GM19397 (cell line): ENCODE measurements around the gene KRTAP1-1.
"Not testable (repeated sequence)": the region's sequence is repeated elsewhere in the genome, so short reads cannot be mapped to it uniquely, and the experiment has no call there.

Experiments used
- ATAC-seq: cut with Tn5 transposase; IDR thresholded peaks from one replicate; pipeline ENCODE4 v1.9.1; 2021; ENCODE audit warnings: mild to moderate bottlenecking, moderate library complexity; ENCODE audit not compliant: unreplicated experiment

Gene KRTAP1-1

DNA sequence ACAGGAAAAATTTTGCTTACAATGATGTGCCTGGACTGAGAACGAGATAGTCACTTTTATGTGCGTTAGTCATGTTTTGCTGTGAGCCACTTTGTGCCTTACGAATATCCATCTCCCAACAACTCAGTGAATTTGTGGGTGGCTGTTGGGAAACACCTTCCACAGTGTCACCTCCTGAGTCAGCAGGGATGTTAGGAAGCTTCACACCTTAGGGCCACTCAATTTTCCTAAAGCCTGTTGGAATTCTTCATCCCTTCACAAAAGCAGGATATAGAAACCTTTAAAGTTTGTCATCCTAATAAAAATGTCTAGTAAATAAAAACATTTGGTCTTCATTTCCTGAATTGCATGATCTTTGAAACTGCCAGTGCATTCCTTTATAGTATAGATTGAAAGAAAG is 28.1 kb downstream of the KRTAP1-1 start:
- no peak for ATAC-seq

GRCh38 chr17:41012326-41013120 is 28.7 kb downstream of the KRTAP1-1 start:
- no peak for ATAC-seq

- ATAC-seq: no peak
These were observed 30.8 kb downstream of the KRTAP1-1 start for GRCh38 chr17:41010441-41010840.

DNA sequence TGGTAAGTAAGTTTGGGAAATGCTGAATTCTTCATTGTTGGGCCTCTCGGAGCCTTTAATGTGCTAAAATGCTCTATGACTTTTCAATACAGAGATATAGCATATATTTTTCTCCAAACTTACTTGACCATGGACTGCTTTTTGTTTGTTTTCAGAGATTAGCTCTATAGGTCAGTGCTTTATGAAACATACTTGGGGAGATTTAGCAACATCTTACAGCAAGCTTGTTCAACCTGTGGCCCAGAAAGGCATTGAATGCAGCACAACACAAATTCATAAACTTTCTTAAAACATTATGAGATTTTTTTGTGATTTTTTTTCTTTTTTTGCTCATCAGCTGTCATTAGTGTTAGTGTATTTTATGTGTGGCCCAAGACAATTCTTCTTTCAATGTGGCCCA is 31.3 kb downstream of the KRTAP1-1 start:
- no peak for ATAC-seq

DNA sequence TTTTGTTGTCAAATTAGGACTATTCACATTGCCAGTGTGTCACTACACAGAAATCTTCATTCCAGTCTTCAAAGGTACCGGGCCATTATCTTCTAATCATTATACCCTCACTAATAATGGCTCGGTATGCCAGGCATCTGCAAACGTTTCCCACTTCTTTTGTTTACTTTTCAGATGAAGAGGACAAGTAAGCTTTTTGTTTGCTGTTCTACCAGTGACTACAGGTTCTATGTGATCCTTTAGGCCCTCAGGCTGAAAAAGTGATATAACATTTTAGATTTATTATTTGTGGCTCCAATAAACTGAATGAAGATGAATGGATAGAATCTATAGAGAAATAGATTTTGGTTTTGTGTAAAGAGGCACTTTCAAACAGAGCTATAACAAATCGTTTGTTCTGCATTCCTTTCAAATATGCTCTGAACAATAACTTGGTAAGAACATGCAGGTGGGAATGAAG is 31.9 kb downstream of the KRTAP1-1 start:
- ATAC-seq: no peak

DNA sequence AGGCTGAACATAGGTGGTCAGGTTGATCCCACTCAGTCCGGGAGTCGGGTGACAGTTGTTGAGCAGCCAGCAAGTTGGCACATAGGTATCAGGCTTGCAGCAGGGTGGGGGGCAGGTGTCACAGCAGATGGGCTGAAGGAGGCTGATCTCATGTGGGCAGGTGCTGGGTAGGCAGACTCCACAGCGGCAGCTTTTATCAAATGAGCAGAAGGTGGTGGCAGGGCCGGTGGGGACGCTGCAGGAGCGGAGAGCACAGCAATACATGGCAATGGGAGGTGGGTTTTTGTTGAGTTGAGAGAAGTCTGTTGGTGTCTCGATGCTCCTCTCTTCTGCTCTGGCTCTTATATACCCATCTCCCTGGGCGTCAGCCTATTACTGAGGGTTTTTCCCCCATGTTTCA is 32.4 kb downstream of the KRTAP1-1 start, which contains the start of gene KRTAP3-1:
Gene KRTAP3-1 (minus strand): TSS at position 318 of the 400 bp plus-strand sequence. CDS start 54 bp downstream, at position 264.
- no peak for ATAC-seq

DNA sequence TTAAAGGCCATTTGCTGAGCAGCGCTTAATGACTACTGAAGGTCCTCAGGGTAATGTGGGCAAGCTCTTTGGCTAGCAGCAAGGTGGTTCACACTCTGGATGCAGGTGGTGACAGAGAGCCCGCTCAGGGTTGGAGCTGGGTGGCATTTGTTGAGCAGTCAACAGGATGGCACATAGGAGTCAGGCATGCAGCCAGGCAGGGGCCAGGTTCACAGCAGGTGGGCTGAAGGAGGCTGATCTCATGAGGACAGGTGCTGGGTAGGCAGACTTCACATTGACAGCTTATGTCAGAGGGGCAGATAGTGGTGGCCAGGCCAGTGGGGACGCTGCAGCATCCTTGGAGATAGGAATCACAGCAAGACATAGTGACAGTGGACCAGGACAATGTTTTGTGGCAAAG is 36.9 kb downstream of the KRTAP1-1 start:
- no peak for ATAC-seq

DNA sequence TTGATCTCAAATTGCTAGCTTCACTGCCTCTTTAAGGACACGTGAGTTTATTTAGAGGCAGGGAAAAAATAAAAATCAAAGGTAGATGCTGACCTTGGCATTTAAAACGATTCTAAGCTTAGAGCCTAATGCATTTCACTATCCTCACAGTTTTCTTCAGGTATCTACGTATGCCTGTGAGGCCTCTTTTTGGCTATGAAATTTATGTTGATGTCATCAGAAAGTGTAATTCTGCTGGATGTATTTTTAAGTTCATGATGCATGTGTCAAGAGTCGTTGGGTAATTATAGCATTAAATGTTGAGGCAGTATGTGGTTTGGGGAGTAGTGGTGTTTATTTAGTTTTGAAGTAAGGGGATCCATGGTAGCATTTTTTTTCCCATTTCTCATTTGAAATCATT is 37.3 kb downstream of the KRTAP1-1 start:
- ATAC-seq: no peak

- ATAC-seq: no peak
These were observed 38.4 kb downstream of the KRTAP1-1 start for GRCh38 chr17:41002814-41003213.

GRCh38 chr17:41001795-41002194 is 39.5 kb downstream of the KRTAP1-1 start:
- ATAC-seq: no peak

DNA sequence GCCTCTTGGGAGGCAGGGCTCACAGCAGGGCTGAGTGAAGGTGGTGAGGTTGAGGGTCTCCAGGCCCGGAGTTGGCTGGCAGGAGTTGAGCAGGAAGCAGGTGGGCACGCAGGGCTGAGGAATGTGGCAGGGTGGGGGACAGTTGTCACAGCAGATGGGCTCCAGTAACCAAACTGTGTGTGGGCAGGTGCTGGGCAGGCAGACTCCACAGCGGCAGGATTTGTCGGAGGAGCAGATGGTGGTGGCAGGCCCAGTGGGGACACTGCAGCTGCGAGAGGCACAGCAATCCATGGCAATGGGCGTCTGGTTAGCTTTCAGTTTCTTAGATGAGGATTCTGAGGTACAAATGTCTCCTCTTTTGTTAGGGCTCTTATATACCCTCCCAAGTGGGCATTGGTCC is 41.7 kb downstream of the KRTAP1-1 start, which contains the start of gene KRTAP3-2:
Gene KRTAP3-2 (minus strand): TSS at position 344 of the 400 bp plus-strand sequence. CDS start 53 bp downstream, at position 291.
- not testable (repeated sequence) for ATAC-seq

DNA sequence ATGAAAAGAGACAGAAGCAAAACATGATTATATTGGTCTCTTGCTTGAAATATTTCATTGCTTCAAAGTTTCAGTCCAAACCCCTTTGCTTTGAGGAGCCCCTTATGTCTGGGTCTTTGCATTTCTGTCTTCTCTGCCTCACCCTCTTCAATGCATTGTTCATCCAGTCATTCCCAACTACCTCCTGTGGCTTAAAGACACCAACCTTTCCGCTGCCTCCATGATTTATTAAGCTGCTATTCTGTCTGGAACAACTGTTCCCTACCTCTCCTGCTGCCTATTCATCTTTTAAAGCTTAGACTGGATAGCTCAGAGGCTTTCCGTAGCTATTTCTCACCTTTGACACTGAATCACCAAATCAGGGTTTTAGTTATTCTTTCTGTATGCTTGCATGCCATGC is 43.9 kb downstream of the KRTAP1-1 start:
- no peak for ATAC-seq

GRCh38 chr17:40996829-40997228 is 44.4 kb downstream of the KRTAP1-1 start:
- ATAC-seq: no peak

DNA sequence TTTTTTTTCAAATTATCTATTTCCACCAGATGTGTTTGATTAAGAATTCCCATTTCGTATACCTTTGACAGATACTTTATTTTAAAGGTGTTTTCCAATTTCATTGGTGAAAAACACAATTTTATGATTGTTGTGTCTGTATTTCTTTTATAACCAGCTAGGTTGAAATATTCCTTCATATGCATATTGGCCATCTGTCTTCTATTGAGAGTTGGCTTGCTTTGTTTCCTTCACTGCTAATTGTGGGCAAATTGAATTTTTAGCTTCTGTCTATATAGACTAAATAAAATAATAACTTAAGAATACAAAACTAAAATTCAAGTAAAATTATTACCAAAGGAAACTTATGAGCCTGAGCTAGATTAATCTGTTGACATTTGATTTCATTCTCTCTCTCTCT is 46.1 kb downstream of the KRTAP1-1 start:
- no peak for ATAC-seq

GRCh38 chr17:40993839-40994238 is 47.4 kb downstream of the KRTAP1-1 start, which contains the start of gene KRTAP3-3:
TSS of gene KRTAP3-3 (minus strand) at chr17:40994164. CDS start at chr17:40994097, 67 bp downstream.
- no peak for ATAC-seq

DNA sequence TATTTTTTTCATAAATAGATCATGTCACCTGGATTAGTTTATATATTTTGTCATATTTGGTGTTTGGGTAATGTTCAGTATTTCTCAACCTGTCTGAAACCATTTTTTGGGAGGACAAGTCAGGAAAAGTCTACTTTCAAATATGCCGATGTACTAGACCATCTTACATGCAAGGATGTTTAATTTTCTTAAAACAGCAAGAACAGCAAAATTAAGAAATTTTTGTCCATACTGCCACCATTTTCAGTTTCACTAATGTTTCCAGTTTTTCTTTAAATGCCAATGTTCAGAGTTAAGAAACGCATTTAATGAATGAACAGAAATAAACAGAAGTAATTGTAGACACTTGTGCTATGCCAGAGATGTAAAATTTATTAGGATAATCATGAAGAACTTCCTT is 48.2 kb downstream of the KRTAP1-1 start:
- ATAC-seq: no peak

DNA sequence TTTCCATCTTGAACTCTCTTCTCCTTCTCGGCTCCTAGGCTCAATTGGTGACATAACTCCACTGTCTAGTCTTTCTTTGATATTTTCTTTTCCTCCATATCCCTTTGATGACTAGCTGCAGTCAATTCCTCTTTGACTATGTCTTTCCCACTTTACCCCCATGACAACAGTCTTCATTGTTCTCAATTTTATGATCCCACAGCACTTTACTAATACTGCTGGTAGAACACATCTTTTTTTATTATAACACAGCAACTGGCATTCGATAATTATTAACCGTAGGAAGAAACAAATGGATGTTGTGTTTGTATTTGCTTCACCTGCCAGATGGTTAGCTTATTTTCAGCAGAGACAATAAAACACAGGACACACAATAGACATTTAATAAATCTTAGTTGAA is 48.6 kb downstream of the KRTAP1-1 start:
- ATAC-seq: no peak
